Motor neuron (in vitro differentiated cells): Measurements from ENCODE around the gene HOXD4. TPM values are rescaled to one million over a fixed set of nuclear protein-coding genes. Genes with fewer than 3 reads are reported as not detected.

Source experiments
- ATAC-seq, 8 experiments: fragments of 200-7000 bp; cut with Tn5 transposase; replicated peaks in 6 of 8; 2 replicates each; pipeline ENCODE4 v1.8.0; 2021; ENCODE audit warnings: mild to moderate bottlenecking in 8 of 8, moderate library complexity in 8 of 8
- H3K27ac ChIP-seq, 2 donors: fragments of 250-450 bp; sonication (Bioruptor Pico); 2 replicates each; pipeline ENCODE4 v1.9.0; 2021; ENCODE audit warnings: antibody characterized with exemption in 2 of 2, mild to moderate bottlenecking in 2 of 2, moderate library complexity in 1 of 2
- H3K4me1 ChIP-seq, 2 donors: fragments of 250-450 bp; sonication (Bioruptor Pico); replicated peaks in 1 of 2; 2 replicates each; pipeline ENCODE4 v1.6.1; 2021; ENCODE audit warnings: antibody characterized with exemption in 2 of 2, mild to moderate bottlenecking in 2 of 2, moderate library complexity in 1 of 2
- H3K4me3 ChIP-seq, 5 donors: fragments of 250-450 bp; sonication (Bioruptor Pico); 2 replicates each; pipeline ENCODE4 v1.9.0; 2021; ENCODE audit warnings: antibody characterized with exemption in 5 of 5, mild to moderate bottlenecking in 5 of 5, moderate library complexity in 4 of 5
- WGBS, 10 experiments: fragments of 450-650 bp; shearing (Covaris generic); methylation state at CpG; one replicate each; pipeline ENCODE4 v1.0.0; 2022; 5-methylcytosine and 5-hydroxymethylcytosine counted together
- in situ Hi-C, 9 experiments: fragments of 400-800 bp; cut with MboI; loops; one replicate each; pipeline ENCODE4 v1.15.0; 2021; ENCODE audit warnings: low sequenced_read_pairs in 9 of 9, low pct_unique_long_range_greater_than_20kb in 2 of 9; ENCODE audit not compliant: unreplicated experiment in 9 of 9
- total RNA-seq, 8 experiments: library from RNA; unstranded; fragments of 300-600 nt; gene quantifications; 2 replicates each; pipeline versions ENCODE4 v1.2.3 to v1.2.4, GENCODE V29; 2022

Gene HOXD4
- total RNA-seq, 8 experiments from 2014 or later = 6.6 to 51.2 (median 20.2) TPM

DNA sequence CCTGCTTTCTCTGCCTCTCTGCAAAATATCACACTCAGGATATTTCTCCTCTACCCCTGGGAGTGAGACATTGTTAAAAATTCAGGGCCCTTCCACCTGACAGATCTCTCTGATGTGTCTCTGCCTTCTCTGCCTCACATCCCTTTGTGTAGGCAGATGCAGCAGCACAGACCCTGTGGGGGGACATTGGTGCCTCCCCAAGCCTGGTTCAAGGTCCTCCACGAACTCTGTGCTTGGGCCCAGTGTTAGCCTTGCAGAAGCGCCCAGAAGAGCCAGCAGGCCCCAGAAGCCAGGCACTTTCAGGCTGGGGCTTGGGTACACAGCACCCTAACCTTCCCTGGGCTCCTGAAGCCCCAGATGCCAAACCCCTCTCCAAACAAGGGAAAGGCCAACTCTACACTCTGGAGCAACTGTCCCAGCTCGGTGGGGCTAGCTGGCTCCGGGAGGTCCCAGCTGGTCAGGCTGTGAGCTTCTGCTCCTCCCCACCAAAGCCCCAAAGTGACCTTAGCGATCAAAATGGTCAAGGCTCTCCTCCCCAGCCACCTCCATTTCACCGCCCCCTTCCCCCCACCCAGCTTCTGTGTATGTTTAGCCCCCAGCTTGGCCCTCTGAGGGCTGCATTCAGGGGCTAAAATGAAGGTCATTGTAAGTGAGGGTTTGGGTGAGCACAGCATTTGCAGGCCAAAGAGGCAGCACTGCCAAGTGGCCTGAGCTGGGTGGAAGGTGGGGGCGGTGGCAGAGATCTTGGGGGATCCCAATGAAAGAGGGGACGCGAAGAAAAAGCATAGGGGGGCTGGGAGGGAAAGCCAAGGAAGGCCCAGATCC, 26.2 kb upstream of the HOXD4 start:
- WGBS, 10 experiments = 61 to 100% (median 91%) methylated on average over 2 to 4 of the region's 9 CpGs; no CpG with 5 or more reads in 6 of the 10 experiments
- Histone ChIP-seq H3K4me1 (peaks cover 16 to 21% of the 10 kb centered on the region in 2 donors), H3K4me3 (peak overlapping the region in 1 of 5 donors; percentile 93), H3K27ac (no peak overlapping the region)
- no peak for ATAC-seq
- in situ Hi-C loops = loop anchor here (5.0 to 25.0 kb wide), 14 partner anchors 337 to 1637 kb away; no protein-coding TSS in a partner anchor

DNA sequence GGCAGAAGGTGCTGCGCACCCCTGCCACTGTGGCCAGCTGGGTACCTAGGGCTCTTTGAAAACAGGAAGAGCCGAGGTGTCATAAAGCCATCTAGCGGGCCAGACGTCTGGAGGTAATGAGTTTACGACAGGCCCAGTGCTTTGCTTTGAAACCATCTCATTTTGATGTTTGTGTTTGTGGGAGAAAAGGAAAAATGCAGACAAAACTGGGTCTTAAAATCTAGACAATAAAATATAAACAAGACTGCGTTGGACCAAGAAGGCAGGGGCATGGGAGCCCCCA, 25.6 kb upstream of the HOXD4 start:
- H3K4me3 ChIP-seq = no peak overlapping the region
- H3K27ac ChIP-seq = no peak overlapping the region
- in situ Hi-C loops = loop anchor here (5.0 to 25.0 kb wide), 14 partner anchors 337 to 1637 kb away; no protein-coding TSS in a partner anchor
- 58 to 100% (median 75%) methylated on average over 1 to 5 of the region's 6 CpGs; no CpG with 5 or more reads in 2 of the 10 experiments for WGBS, 10 experiments
- ATAC-seq = no peak
- H3K4me1 ChIP-seq = peaks cover 16 to 21% of the 10 kb centered on the region in 2 donors

DNA sequence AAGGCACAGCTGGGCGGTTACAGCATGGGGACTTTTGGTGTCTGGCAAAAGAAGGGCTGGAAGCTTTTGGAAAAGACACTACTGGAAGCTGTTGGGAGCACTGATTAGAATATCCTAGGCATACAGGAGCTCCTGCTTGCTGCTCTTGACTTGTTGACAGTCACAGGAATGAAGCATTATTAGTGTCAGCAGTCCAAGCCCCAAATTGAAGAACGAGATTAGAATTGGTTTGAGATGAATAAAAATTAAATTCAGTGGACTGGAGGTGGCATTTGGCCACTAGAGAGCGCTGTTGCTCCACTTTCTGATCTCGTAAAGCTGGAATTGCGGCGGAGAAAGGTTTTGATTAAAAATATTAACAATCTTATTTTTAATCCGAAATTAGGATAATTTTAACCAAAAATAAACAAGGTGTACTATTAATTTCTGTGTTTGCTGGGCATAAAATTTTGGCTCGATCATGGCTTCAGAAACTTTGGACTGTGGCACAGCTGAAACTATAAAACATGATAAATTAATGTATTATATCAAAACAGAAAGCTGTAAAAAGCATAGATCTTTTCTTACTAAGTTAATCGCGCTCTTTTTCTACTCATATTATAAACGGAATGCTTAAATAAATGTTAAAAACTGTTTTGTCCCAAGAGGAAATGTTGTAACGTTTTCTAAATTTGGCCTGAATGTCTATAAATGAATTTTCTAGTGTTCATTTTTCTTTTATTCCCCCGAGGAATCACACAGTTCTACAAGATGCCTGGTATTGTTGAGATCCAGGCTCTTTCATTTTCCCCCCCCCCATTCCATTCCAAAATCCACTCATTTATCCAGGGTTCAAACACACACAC, 24.2 kb upstream of the HOXD4 start:
- ATAC-seq = no peak
- Histone ChIP-seq H3K27ac (no peak overlapping the region), H3K4me1 (peaks cover 16 to 21% of the 10 kb centered on the region in 2 donors), H3K4me3 (peak overlapping the region; percentile 55 to 99 (median 80))
- 1 to 17% (median 9%) methylated on average over 10 to 13 of the region's 13 CpGs for WGBS, 10 experiments
- in situ Hi-C loops = loop anchor here (5.0 to 25.0 kb wide), 14 partner anchors 335 to 1635 kb away; no protein-coding TSS in a partner anchor

DNA sequence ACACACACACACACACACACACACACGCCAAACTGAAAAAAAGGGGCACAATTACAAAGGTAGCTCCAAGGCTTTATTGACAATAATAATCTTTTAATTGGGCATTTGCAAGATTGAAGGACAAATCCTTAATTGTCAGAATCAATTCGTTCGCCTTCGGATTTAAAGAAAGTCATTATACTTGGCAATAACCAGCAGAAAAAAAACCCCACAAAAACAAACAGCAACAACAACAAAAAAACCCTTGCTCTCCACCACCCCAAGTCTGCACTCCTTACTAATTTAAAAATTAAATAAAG, 23.6 kb upstream of the HOXD4 start:
- WGBS, 10 experiments = 0 to 88% (median 39%) methylated on average over 1 to 4 of the region's 4 CpGs; no CpG with 5 or more reads in 3 of the 10 experiments
- H3K4me1 ChIP-seq = peaks cover 16 to 22% of the 10 kb centered on the region in 2 donors
- no peak for ATAC-seq
- peak overlapping the region; percentile 55 to 99 (median 80) for H3K4me3 ChIP-seq
- H3K27ac ChIP-seq = peak overlapping the region; percentile 94 to 100
- in situ Hi-C loops = loop anchor here (5.0 to 25.0 kb wide), 14 partner anchors 335 to 1635 kb away; no protein-coding TSS in a partner anchor

DNA sequence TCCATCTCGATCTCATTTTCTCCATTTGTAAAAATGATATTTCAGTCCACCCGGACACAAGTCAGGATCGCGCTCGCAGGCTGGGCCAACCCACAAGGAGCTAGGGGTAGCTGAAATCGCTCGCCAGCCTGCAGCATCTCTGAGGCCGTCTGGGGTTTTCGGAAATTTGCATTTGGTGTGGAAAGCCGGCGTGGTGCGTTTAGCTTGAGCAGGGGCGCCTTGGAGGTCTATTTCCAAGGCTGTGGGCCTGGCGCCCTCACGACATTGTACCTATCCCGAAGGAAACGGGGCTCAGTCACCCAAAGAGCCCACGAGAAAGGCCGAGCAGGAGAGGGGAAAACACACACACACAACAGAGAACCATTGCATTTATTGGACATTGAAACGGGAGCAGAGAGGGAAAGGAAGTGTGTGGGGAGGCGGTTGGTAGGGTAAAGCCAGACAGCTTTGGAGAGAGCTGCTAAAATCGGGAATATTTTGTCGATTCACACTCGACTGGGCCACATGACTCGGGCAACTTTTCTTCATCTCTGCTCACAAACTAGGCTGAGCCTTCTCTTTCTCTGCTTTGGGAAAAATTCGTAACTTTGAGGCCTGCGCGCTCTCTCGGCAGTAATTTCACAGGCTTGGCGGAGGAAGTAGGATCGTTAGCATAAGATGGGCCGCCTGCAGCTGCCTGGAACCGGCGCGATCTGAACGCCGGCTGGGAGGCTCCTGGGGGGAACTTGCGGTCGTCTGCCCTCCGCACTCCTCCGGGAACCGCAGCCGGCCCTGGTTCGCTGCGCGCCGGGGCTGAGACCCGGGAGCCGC, 23.0 kb upstream of the HOXD4 start:
- ATAC-seq = peak; percentile 2 to 38 (median 17)
- WGBS, 10 experiments = 0 to 77% (median 9%) methylated on average over 1 to 19 of the region's 49 CpGs
- in situ Hi-C loops = loop anchor here (5.0 to 25.0 kb wide), 14 partner anchors 334 to 1634 kb away; no protein-coding TSS in a partner anchor
- H3K27ac ChIP-seq = peak overlapping the region; percentile 94 to 100
- H3K4me3 ChIP-seq = peak overlapping the region; percentile 55 to 99 (median 80)
- H3K4me1 ChIP-seq = peaks cover 19 to 28% of the 10 kb centered on the region in 2 donors

DNA sequence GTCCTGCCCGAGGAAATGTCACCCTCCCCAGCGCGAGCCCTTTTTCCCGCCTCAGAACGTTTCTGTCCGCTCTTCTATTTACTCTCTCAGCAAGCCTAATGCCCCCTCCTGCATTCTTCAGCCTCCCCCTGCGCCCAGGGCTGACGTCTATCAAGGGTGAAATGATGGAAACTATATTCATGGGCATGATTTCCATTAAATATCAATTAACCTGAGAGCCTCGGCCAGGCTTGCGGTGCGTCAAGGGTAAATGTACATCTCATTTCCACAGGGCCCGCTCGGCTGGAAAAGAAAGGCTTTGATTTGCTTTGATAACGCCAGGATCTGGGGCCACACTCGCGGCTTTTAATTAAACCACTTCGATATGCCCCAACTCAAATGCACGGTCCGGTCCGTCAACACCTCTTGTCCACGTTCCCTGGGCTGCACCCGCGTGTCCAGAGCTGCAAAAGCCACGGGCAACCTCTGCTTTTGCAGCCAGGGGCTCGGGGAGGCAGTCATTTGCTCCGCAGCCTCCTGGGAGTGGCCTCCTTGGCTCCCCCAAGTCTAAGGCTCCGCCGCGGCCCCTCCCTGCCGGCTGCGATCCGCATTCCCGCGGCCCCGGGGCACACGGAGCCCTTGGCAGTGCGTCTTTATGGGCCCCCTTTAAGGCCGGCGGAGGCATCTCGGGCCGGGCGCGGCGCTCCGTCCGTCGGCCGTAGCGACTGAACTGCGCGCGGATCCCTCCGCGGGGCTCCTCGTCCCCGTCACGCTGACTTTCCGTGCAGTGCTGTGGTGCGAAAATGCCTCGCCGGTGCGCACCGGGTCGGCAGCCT, 22.2 kb upstream of the HOXD4 start, which contains the start of gene HOXD8:
Gene HOXD8 (plus strand): TSS at position 724 of the 815 bp plus-strand sequence. CDS start 662 bp downstream, outside the sequence.
- WGBS, 10 experiments = 0 to 30% (median 1%) methylated on average over 2 to 25 of the region's 64 CpGs; no CpG with 5 or more reads in 3 of the 10 experiments
- ATAC-seq = peak; percentile 24 to 62 (median 54)
- in situ Hi-C loops = loop anchor here (5.0 to 25.0 kb wide), 14 partner anchors 333 to 1633 kb away; no protein-coding TSS in a partner anchor
- Histone ChIP-seq H3K27ac (peak within 1 kb of the TSS; percentile 94 to 100), H3K4me3 (peak within 1 kb of the TSS; percentile 55 to 99 (median 80)), H3K4me1 (peaks cover 26 to 29% of the 10 kb centered on the region in 2 donors)

DNA sequence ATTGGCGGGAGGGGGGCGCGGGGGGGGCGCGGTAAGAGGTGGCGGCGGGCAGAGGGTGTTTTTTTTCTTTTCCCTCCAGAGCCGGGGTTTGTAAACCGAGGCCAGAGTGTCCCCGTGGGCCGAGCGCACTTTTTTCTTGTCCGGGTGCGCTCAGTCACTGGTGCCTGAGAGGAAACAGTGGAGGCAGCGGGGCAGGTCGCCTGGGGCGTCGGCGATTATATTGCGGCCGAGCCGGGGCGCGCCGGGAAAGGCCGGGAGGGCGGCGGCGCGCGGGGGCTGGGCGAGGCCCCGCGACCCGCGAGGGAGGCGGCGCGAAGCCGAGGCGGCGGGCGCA, 21.6 kb upstream of the HOXD4 start:
- peak in 7 of 8 experiments; percentile 29 to 67 (median 42) for ATAC-seq
- H3K4me3 ChIP-seq = peak overlapping the region; percentile 55 to 99 (median 80)
- 0% methylated on average over 4 of the region's 43 CpGs; no CpG with 5 or more reads in 9 of the 10 experiments for WGBS, 10 experiments
- peaks cover 30 to 35% of the 10 kb centered on the region in 2 donors for H3K4me1 ChIP-seq
- in situ Hi-C loops = loop anchor here (5.0 to 25.0 kb wide), 14 partner anchors 333 to 1633 kb away; no protein-coding TSS in a partner anchor
- peak overlapping the region; percentile 94 to 100 for H3K27ac ChIP-seq

DNA sequence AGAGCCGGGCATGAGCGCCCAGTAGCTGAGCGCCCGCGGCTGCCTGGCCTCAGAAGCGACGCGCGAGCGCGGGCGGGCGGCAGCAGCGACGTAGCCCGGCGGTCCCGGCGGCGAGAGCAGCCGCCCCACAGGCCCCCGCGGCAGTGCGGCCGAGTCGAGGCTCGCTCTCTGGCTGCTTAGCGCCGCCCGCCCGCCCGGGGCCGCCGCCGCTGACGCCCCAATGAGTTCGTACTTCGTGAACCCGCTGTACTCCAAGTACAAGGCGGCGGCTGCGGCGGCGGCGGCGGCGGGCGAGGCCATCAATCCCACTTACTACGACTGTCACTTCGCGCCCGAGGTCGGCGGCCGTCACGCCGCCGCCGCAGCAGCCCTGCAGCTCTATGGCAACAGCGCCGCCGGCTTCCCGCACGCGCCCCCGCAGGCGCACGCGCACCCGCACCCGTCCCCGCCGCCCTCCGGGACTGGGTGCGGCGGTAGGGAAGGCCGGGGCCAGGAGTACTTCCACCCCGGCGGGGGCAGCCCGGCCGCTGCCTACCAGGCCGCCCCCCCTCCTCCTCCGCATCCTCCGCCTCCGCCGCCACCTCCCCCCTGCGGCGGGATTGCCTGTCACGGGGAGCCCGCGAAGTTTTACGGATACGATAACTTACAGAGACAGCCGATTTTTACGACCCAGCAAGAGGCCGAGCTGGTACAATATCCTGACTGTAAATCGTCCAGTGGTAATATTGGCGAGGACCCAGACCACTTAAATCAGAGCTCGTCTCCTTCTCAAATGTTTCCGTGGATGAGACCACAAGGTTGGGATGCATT, 21.0 kb upstream of the HOXD4 start:
- peak overlapping the region; percentile 94 to 100 for H3K27ac ChIP-seq
- in situ Hi-C loops = loop anchor here (10.0 to 25.0 kb wide), 9 partner anchors 332 to 1632 kb away; no protein-coding TSS in a partner anchor
- ATAC-seq = peak; percentile 39 to 70 (median 64)
- H3K4me3 ChIP-seq = peak overlapping the region; percentile 55 to 99 (median 80)
- 0 to 3% (median 0%) methylated on average over 1 to 5 of the region's 100 CpGs; no CpG with 5 or more reads in 6 of the 10 experiments for WGBS, 10 experiments
- peaks cover 36 to 40% of the 10 kb centered on the region in 2 donors for H3K4me1 ChIP-seq

DNA sequence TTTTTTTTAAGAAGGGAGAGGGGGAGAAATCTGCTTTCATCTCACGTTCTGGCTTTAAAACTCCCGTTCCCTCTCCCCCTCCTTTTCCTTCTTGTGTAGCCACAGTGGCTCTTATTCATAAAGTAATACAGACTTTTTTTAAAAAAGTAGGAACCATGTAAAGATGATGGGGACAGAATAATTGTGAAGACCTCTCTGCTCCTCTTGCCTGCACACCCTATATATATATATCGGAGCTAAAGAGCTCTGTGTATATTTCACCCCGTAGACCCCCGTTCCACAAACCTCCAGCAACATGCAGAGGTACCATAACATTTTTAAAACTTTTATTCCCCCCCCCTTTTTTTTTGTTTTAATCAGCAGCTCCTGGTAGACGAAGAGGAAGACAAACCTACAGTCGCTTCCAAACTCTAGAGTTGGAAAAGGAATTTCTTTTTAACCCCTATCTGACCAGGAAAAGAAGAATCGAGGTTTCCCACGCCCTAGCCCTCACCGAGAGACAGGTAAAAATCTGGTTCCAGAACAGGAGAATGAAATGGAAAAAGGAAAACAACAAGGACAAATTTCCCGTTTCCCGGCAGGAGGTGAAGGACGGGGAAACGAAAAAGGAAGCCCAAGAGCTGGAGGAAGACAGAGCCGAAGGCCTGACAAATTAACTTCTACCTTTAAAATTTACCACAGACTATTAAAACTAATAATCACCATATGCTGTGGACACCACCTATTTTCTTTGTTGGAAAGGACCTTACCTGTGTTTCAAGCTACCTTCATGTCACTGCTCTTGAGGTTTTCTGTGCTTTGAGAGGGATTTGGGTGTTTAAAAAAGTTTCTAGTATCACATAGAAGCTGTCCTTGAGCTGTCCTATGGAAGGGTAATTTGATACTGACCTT, 20.1 kb upstream of the HOXD4 start:
- peaks cover 39 to 44% of the 10 kb centered on the region in 2 donors for H3K4me1 ChIP-seq
- peak overlapping the region; percentile 55 to 99 (median 80) for H3K4me3 ChIP-seq
- ATAC-seq = no peak
- in situ Hi-C loops = loop anchor here (10.0 to 25.0 kb wide), 9 partner anchors 331 to 1631 kb away; no protein-coding TSS in a partner anchor
- peak overlapping the region; percentile 94 to 100 for H3K27ac ChIP-seq
- 2 to 59% (median 12%) methylated on average over 5 to 14 of the region's 15 CpGs; no CpG with 5 or more reads in 1 of the 10 experiments for WGBS, 10 experiments

DNA sequence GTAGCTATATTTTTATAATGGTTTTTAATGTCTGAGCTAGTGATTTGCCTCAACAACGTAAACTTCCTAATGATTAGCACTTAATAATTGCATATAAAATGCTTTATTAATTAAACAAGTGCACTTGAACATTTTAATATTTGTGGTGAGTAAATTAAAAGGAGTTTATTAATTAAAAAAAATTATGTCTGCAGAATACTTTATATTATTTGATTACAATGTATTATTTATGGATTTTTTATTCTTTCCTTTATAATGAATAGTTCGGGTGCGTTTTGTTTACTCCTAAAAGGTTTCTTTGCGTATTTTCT, 19.5 kb upstream of the HOXD4 start:
- ATAC-seq = no peak
- in situ Hi-C loops = loop anchor here (10.0 to 25.0 kb wide), 9 partner anchors 330 to 1630 kb away; no protein-coding TSS in a partner anchor
- peak overlapping the region; percentile 55 to 99 (median 80) for H3K4me3 ChIP-seq
- WGBS, 10 experiments = 0 to 95% (median 23%) methylated on average over 1 to 4 of the region's 4 CpGs; no CpG with 5 or more reads in 1 of the 10 experiments
- peak overlapping the region; percentile 94 to 100 for H3K27ac ChIP-seq
- peaks cover 38 to 44% of the 10 kb centered on the region in 2 donors for H3K4me1 ChIP-seq
